H1 (cell line): ENCODE measurements around the gene AMY1A. TPM values are rescaled to one million over a fixed set of nuclear protein-coding genes. Genes with fewer than 3 reads are reported as not detected.
"Not testable (repeated sequence)": the region's sequence is repeated elsewhere in the genome, so short reads cannot be mapped to it uniquely, and the experiment has no call there.

ENCODE experiments used
- CTCF ChIA-PET: fragments of 300-600 bp; sonication (Branson Sonifier 250); formaldehyde crosslinking; loops from one replicate; lab custom pipeline; 2021; ENCODE audit not compliant: partially characterized antibody; lab: Charles Lee
- POLR2A ChIA-PET: fragments of 300-600 bp; sonication (Branson Sonifier 250); formaldehyde crosslinking; loops from one replicate; lab custom pipeline; 2021; ENCODE audit warnings: inconsistent platforms; ENCODE audit not compliant: partially characterized antibody; lab: Charles Lee
- DNase-seq, 2 experiments: peaks; one replicate each; pipeline versions ENCODE4 v3.0.0 to v3.0.0-alpha.2; 2010 to 2022; ENCODE audit warnings: low spot score in 2 of 2, low read depth in 1 of 2, mixed read lengths in 1 of 2
- FAIRE-seq: peaks from 2 replicates; lab custom pipeline; 2011; peaks lifted over from hg19 to GRCh38; lab: Jason Lieb, UNC
- H2AFZ ChIP-seq: 2 replicates; pipeline ENCODE4 v1.8.1; 2012; ENCODE audit warnings: low read length, inconsistent platforms
- H2AK5ac ChIP-seq: 2 replicates; pipeline ENCODE4 v1.6.1; 2013; ENCODE audit warnings: low read depth, low read length
- H2BK120ac ChIP-seq: replicated peaks from 2 replicates; pipeline ENCODE3; 2013; ENCODE audit warnings: low read depth, low read length, inconsistent platforms
- H2BK12ac ChIP-seq: 2 replicates; pipeline ENCODE4 v1.6.1; 2013; ENCODE audit warnings: low read depth, low read length
- H2BK15ac ChIP-seq: 2 replicates; pipeline ENCODE4 v1.6.1; 2013; ENCODE audit warnings: low read length
- H2BK20ac ChIP-seq: 2 replicates; pipeline ENCODE4 v1.6.1; 2013; ENCODE audit warnings: low read length
- H2BK5ac ChIP-seq: 2 replicates; pipeline ENCODE4 v1.6.1; 2013; ENCODE audit warnings: low read depth, low read length
- H3K14ac ChIP-seq: 2 replicates; pipeline ENCODE4 v1.6.1; 2013; ENCODE audit warnings: inconsistent platforms; ENCODE audit not compliant: insufficient read length
- H3K18ac ChIP-seq: 2 replicates; pipeline ENCODE4 v1.6.1; 2013; ENCODE audit warnings: low read length; ENCODE audit errors: extremely low read depth
- H3K23ac ChIP-seq: 2 replicates; pipeline ENCODE4 v1.6.1; 2013; ENCODE audit warnings: inconsistent platforms; ENCODE audit not compliant: insufficient read length
- H3K23me2 ChIP-seq: 2 replicates; pipeline ENCODE4 v1.6.1; 2013; ENCODE audit warnings: low read depth, low read length
- H3K27ac ChIP-seq: 2 replicates; pipeline ENCODE4 v1.6.1; 2011; ENCODE audit warnings: low read depth, low read length, inconsistent platforms
- H3K27me3 ChIP-seq, 4 experiments: replicated peaks in 1 of 4; 1 replicate in 1 of 4; 2 replicates in 3 of 4; pipeline versions ENCODE4 v1.6.1 to v1.8.1; 2011 to 2013; ENCODE audit warnings: low read length in 3 of 4, mild to moderate bottlenecking in 3 of 4, inconsistent platforms in 2 of 4, mixed read lengths in 2 of 4, moderate library complexity in 1 of 4; ENCODE audit not compliant: control insufficient read depth in 3 of 4, insufficient read depth in 3 of 4; ENCODE audit errors: extremely low read depth in 1 of 4
- H3K36me3 ChIP-seq, 4 experiments: 2 replicates each; pipeline versions ENCODE4 v1.6.1 to v1.8.1; 2011 to 2013; ENCODE audit warnings: mild to moderate bottlenecking in 4 of 4, low read length in 3 of 4, moderate library complexity in 2 of 4, control low read depth in 1 of 4, inconsistent platforms in 1 of 4; ENCODE audit not compliant: insufficient read depth in 4 of 4, control insufficient read depth in 2 of 4
- H3K4ac ChIP-seq: replicated peaks from 2 replicates; pipeline ENCODE3; 2013; ENCODE audit warnings: low read length, low read depth, mixed read lengths, inconsistent platforms; ENCODE audit not compliant: insufficient read length
- H3K4me1 ChIP-seq, 4 experiments: replicated peaks in 1 of 4; 1 replicate in 1 of 4; 2 replicates in 3 of 4; pipeline versions ENCODE4 v1.6.1 to v1.8.1; 2011 to 2013; ENCODE audit warnings: low read length in 3 of 4, inconsistent platforms in 2 of 4, mixed read lengths in 1 of 4; ENCODE audit not compliant: insufficient read depth in 4 of 4, control insufficient read depth in 3 of 4
- H3K4me2 ChIP-seq, 2 experiments: 2 replicates each; pipeline versions ENCODE4 v1.6.1 to v1.8.1; 2011 to 2013; ENCODE audit warnings: low read depth in 2 of 2, low read length in 2 of 2, control low read depth in 1 of 2, inconsistent platforms in 1 of 2, mild to moderate bottlenecking in 1 of 2; ENCODE audit not compliant: insufficient read depth in 1 of 2
- H3K4me3 ChIP-seq, 4 experiments: fragments of 200-600, 300-600 bp in 1 of 4; sonication (generic), shearing (Covaris generic), sonication (Bioruptor Twin) in 1 of 4; 2 replicates each; pipeline versions ENCODE4 v1.5.1 to v1.8.1; 2011 to 2016; ENCODE audit warnings: low read length in 4 of 4, low read depth in 3 of 4, control low read depth in 2 of 4, inconsistent platforms in 2 of 4, mild to moderate bottlenecking in 2 of 4, mixed read lengths in 1 of 4, moderate library complexity in 1 of 4; ENCODE audit not compliant: insufficient read depth in 2 of 4; ENCODE audit errors: extremely low read depth in 1 of 4
- H3K56ac ChIP-seq: replicated peaks from 2 replicates; pipeline ENCODE3; 2013; ENCODE audit warnings: low read depth, mild to moderate bottlenecking, mixed read lengths, low read length, inconsistent platforms; ENCODE audit not compliant: insufficient read length
- H3K79me1 ChIP-seq: 2 replicates; pipeline ENCODE4 v1.6.1; 2013; ENCODE audit warnings: low read depth, low read length, control low read depth
- H3K79me2 ChIP-seq, 2 experiments: 2 replicates each; pipeline versions ENCODE4 v1.6.1 to v1.8.1; 2012 to 2013; ENCODE audit warnings: low read length in 2 of 2, mild to moderate bottlenecking in 2 of 2, inconsistent platforms in 1 of 2; ENCODE audit not compliant: insufficient read depth in 2 of 2, control insufficient read depth in 1 of 2
- H3K9ac ChIP-seq, 4 experiments: replicated peaks in 1 of 4; 1 replicate in 1 of 4; 2 replicates in 3 of 4; pipeline versions ENCODE4 v1.6.1 to v1.8.1; 2011 to 2013; ENCODE audit warnings: low read depth in 3 of 4, low read length in 3 of 4, control low read depth in 2 of 4, mild to moderate bottlenecking in 2 of 4, moderate library complexity in 2 of 4, inconsistent platforms in 1 of 4; ENCODE audit errors: extremely low read depth in 1 of 4
- H3K9me3 ChIP-seq, 2 experiments: 2 replicates each; pipeline versions ENCODE4 v1.6.1 to v1.8.1; 2012 to 2013; ENCODE audit warnings: mild to moderate bottlenecking in 2 of 2, moderate library complexity in 2 of 2, control low read depth in 1 of 2, inconsistent platforms in 1 of 2, low read depth in 1 of 2, low read length in 1 of 2, mixed read lengths in 1 of 2; ENCODE audit not compliant: insufficient read depth in 2 of 2
- H4K20me1 ChIP-seq, 2 experiments: replicated peaks in 1 of 2; 2 replicates each; pipeline versions ENCODE3 to v1.8.1; 2011 to 2013; ENCODE audit warnings: inconsistent platforms in 2 of 2, low read length in 2 of 2, mild to moderate bottlenecking in 1 of 2; ENCODE audit not compliant: insufficient read depth in 2 of 2, control insufficient read depth in 1 of 2
- H4K5ac ChIP-seq: 2 replicates; pipeline ENCODE4 v1.6.1; 2013; ENCODE audit warnings: low read length, low read depth, mixed read lengths, inconsistent platforms; ENCODE audit not compliant: insufficient read length
- H4K8ac ChIP-seq: 2 replicates; pipeline ENCODE4 v1.8.0; 2013; ENCODE audit warnings: mild to moderate bottlenecking, moderate library complexity, low read length, inconsistent platforms; ENCODE audit not compliant: insufficient read depth; ENCODE audit errors: extremely low read depth
- H4K91ac ChIP-seq: replicated peaks from 2 replicates; pipeline ENCODE3; 2013; ENCODE audit warnings: low read length, mixed read lengths, inconsistent platforms; ENCODE audit not compliant: insufficient read length
- WGBS, 2 experiments: shearing (Covaris generic) in 1 of 2; methylation state at CpG; one replicate each; pipeline versions ENCODE4 v1.1.6 to v1.1.7; 2013 to 2015; ENCODE audit warnings: low lambda C conversion rate in 2 of 2, mixed read lengths in 2 of 2, inconsistent platforms in 1 of 2, low coverage in 1 of 2, missing lambda C conversion rate in 1 of 2; ENCODE audit not compliant: insufficient replicate concordance in 2 of 2, insufficient coverage in 1 of 2, insufficient read length in 1 of 2; ENCODE audit errors: extremely low coverage in 1 of 2, missing lambda C conversion rate in 1 of 2; 5-methylcytosine and 5-hydroxymethylcytosine counted together
- polyA plus RNA-seq, 7 experiments: library from polyadenylated mRNA; depleted of rRNA in 3 of 7; stranded (reverse) in 5 of 7; unstranded in 2 of 7; fragments of >200 nt in 5 of 7; fragments of 200-250 nt in 2 of 7; gene quantifications; 1 replicate in 5 of 7; 2 replicates in 1 of 7; 4 replicates in 1 of 7; pipeline versions ENCODE4 v1.2.1 to v1.2.3, GENCODE V29; 2011 to 2013; ENCODE audit warnings: missing spikeins in 2 of 7, mixed read lengths in 2 of 7
- total RNA-seq: library from RNA; stranded (reverse); fragmentation: NEBNext Ultra II Directional; extraction: Animal tissue kit (Norgen Biotek cat#: 25700); gene quantifications from 2 replicates; pipeline ENCODE4 v1.2.1, GENCODE V29; 2021

AMY1A gene
- total and polyA plus RNA-seq, 2 of the 8 experiments (the other 6 are each of a cell fraction or from before 2014, with no cell fraction given), result not detected

DNA sequence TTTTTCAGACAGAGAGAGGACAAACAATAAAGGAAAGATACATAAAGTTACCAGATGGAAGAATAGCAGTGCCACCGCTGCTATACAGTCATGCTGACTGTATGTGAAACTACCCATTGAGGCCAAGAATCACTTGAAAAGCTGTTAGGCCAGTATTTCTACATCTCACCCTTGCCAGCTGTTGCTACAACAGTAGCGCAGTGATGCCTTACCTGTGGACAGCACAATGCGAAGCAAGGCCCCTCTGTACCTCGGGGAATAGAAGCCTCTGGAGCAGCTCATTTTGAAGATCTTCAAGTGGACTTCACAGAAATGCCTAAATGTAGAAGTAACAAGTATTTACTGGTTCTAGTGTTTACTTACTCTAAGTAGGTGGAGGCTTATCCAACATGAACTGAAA, 45.1 kb downstream of the AMY1A start:
- H3K4ac ChIP-seq, H2BK12ac ChIP-seq, H2BK15ac ChIP-seq, H3K4me2 ChIP-seq, H4K8ac ChIP-seq, H3K27me3 ChIP-seq, H3K4me3 ChIP-seq, CTCF ChIA-PET, H4K91ac ChIP-seq, H2AK5ac ChIP-seq, H4K20me1 ChIP-seq, H3K14ac ChIP-seq, H3K36me3 ChIP-seq, H3K56ac ChIP-seq, H2BK5ac ChIP-seq, H3K79me2 ChIP-seq, H2AFZ ChIP-seq, H3K23ac ChIP-seq, DNase-seq, H3K4me1 ChIP-seq, H2BK20ac ChIP-seq, H2BK120ac ChIP-seq, H3K9ac ChIP-seq, H3K9me3 ChIP-seq, H3K27ac ChIP-seq, H3K23me2 ChIP-seq, FAIRE-seq, H4K5ac ChIP-seq, POLR2A ChIA-PET, H3K79me1 ChIP-seq, H3K18ac ChIP-seq: not testable (repeated sequence)
- no CpG with 5 or more reads among the region's 4 CpGs for WGBS, 2 experiments

DNA sequence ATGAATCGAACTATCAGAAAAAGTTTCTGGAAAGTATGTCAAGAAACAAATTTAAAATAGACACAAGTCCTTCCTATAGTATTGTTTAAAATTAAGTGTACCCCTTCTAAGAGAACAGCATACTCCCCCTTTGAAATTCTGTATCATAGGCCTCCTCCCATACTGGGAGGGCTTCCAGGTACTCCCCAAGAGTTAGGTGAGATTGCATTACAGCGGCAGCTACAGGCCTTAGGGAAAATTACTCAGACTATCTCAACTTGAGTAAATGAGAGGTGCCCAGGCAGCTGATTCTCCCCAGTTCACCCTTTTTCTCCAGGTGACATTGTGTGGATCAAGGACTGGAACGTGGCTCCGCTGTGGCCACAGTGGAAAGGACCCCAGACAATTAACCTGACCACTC, 45.7 kb downstream of the AMY1A start:
- not testable (repeated sequence) for FAIRE-seq

More for the DNA sequence above, 45.7 kb downstream of the AMY1A start:
- H2AK5ac ChIP-seq, H3K4me3 ChIP-seq, H3K23me2 ChIP-seq, H3K79me2 ChIP-seq, H4K20me1 ChIP-seq, H2BK5ac ChIP-seq, H2BK15ac ChIP-seq, H2AFZ ChIP-seq, H3K4ac ChIP-seq, H3K4me1 ChIP-seq, H2BK120ac ChIP-seq, DNase-seq, H3K36me3 ChIP-seq, H3K4me2 ChIP-seq, CTCF ChIA-PET, H4K5ac ChIP-seq, H2BK20ac ChIP-seq, H3K9ac ChIP-seq, H3K14ac ChIP-seq, POLR2A ChIA-PET, H3K23ac ChIP-seq, H3K56ac ChIP-seq, H3K9me3 ChIP-seq, H3K79me1 ChIP-seq, H3K27me3 ChIP-seq, H2BK12ac ChIP-seq, H3K27ac ChIP-seq, H3K18ac ChIP-seq, H4K8ac ChIP-seq, H4K91ac ChIP-seq: not testable (repeated sequence)
- no CpG with 5 or more reads among the region's 4 CpGs for WGBS, 2 experiments
